ENCODE measurements around the gene AKAP3. TPM values are rescaled to one million over a fixed set of nuclear protein-coding genes. Genes with fewer than 3 reads are reported as not detected.

AKAP3 gene
- total RNA-seq, 1 donor from 2014 or later = 2.7 TPM

GRCh38 chr12:4626543-4626942, 22.3 kb downstream of the AKAP3 start:
- H3K27me3 ChIP-seq (ENCODE audit: low read depth) = no peaks in the 10 kb centered on the region
- H3K9me3 ChIP-seq (replicated peaks) = no peaks in the 10 kb centered on the region
- H3K4me1 ChIP-seq = no peaks in the 10 kb centered on the region
- no peaks in the 10 kb centered on the region for H3K36me3 ChIP-seq
- DNase-seq = no peak
- no peak overlapping the region for H3K27ac ChIP-seq (replicated peaks)
- no peak overlapping the region for H3K4me3 ChIP-seq
- TF ChIP-seq CTCF (IDR thresholded peaks at IDR 0.05; ENCODE audit: borderline replicate concordance) = no peak
- intact Hi-C loops (cut with micrococcal nuclease) = no loop called here

- Histone ChIP-seq H3K9me3 (replicated peaks) (no peaks in the 10 kb centered on the region), H3K4me1 (no peaks in the 10 kb centered on the region), H3K4me3 (no peak overlapping the region), H3K27ac (replicated peaks) (no peak overlapping the region), H3K27me3 (ENCODE audit: low read depth) (no peaks in the 10 kb centered on the region), H3K36me3 (no peaks in the 10 kb centered on the region)
- intact Hi-C loops (cut with micrococcal nuclease) = no loop called here
- DNase-seq = no peak
- no peak for TF ChIP-seq CTCF (IDR thresholded peaks at IDR 0.05; ENCODE audit: borderline replicate concordance)
These were observed 27.3 kb downstream of the AKAP3 start for GRCh38 chr12:4621511-4621910.

- H3K4me1 ChIP-seq = no peaks in the 10 kb centered on the region
- H3K27ac ChIP-seq (replicated peaks) = no peak overlapping the region
- peaks cover 50% of the 10 kb centered on the region for H3K36me3 ChIP-seq
- intact Hi-C loops (cut with micrococcal nuclease) = no loop called here
- no peaks in the 10 kb centered on the region for H3K9me3 ChIP-seq (replicated peaks)
- no peak overlapping the region for H3K4me3 ChIP-seq
- DNase-seq = no peak
- TF ChIP-seq CTCF (IDR thresholded peaks at IDR 0.05; ENCODE audit: borderline replicate concordance) = no peak
- no peaks in the 10 kb centered on the region for H3K27me3 ChIP-seq (ENCODE audit: low read depth)
These were observed 33.2 kb downstream of the AKAP3 start for GRCh38 chr12:4615667-4616066.

- Histone ChIP-seq H3K36me3 (peaks cover 52% of the 10 kb centered on the region), H3K27ac (replicated peaks) (no peak overlapping the region), H3K27me3 (ENCODE audit: low read depth) (no peaks in the 10 kb centered on the region), H3K4me3 (no peak overlapping the region), H3K4me1 (peaks cover 26% of the 10 kb centered on the region), H3K9me3 (replicated peaks) (no peaks in the 10 kb centered on the region)
- no peak for TF ChIP-seq CTCF (IDR thresholded peaks at IDR 0.05; ENCODE audit: borderline replicate concordance)
- no peak for DNase-seq
- intact Hi-C loops (cut with micrococcal nuclease) = no loop called here
These were observed 38.4 kb downstream of the AKAP3 start for GRCh38 chr12:4610481-4610880.

GRCh38 chr12:4609071-4609470, 39.8 kb downstream of the AKAP3 start:
- intact Hi-C loops (cut with micrococcal nuclease) = no loop called here
- H3K36me3 ChIP-seq = peaks cover 39% of the 10 kb centered on the region
- peaks cover 38% of the 10 kb centered on the region for H3K4me1 ChIP-seq
- no peak for DNase-seq
- H3K4me3 ChIP-seq = no peak overlapping the region
- H3K9me3 ChIP-seq (replicated peaks) = no peaks in the 10 kb centered on the region
- no peak for TF ChIP-seq CTCF (IDR thresholded peaks at IDR 0.05; ENCODE audit: borderline replicate concordance)
- no peaks in the 10 kb centered on the region for H3K27me3 ChIP-seq (ENCODE audit: low read depth)
- H3K27ac ChIP-seq (replicated peaks) = no peak overlapping the region

GRCh38 chr12:4607056-4607455, 41.8 kb downstream of the AKAP3 start:
- H3K27ac ChIP-seq (replicated peaks) = no peak overlapping the region
- intact Hi-C loops (cut with micrococcal nuclease) = no loop called here
- H3K36me3 ChIP-seq = peaks cover 19% of the 10 kb centered on the region
- no peak overlapping the region for H3K4me3 ChIP-seq
- H3K9me3 ChIP-seq (replicated peaks) = no peaks in the 10 kb centered on the region
- TF ChIP-seq CTCF (IDR thresholded peaks at IDR 0.05; ENCODE audit: borderline replicate concordance) = no peak
- peaks cover 38% of the 10 kb centered on the region for H3K4me1 ChIP-seq
- H3K27me3 ChIP-seq (ENCODE audit: low read depth) = no peaks in the 10 kb centered on the region
- DNase-seq = no peak
